ENCODE data around the gene OR13C2.

DNA sequence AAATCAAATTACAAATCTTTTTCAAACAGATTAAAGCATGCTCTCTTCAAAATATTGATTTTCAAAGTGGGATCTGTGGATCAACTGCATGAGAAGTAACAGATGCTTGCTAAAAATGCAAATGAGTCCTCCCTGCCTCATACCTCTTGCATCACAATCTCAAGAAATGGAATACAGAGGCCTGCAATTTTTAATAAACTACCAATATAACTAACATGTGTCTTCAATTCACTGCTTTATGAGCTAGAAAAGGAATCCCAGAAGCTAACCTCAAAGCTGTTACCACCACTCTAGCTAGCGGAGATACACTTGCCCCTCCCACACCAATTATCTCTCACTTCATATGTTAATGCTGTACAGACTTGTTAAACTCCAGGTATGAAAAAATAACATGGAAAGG is 15.8 kb downstream of the OR13C2 start:
- TF ChIP-seq, protein P1, sequence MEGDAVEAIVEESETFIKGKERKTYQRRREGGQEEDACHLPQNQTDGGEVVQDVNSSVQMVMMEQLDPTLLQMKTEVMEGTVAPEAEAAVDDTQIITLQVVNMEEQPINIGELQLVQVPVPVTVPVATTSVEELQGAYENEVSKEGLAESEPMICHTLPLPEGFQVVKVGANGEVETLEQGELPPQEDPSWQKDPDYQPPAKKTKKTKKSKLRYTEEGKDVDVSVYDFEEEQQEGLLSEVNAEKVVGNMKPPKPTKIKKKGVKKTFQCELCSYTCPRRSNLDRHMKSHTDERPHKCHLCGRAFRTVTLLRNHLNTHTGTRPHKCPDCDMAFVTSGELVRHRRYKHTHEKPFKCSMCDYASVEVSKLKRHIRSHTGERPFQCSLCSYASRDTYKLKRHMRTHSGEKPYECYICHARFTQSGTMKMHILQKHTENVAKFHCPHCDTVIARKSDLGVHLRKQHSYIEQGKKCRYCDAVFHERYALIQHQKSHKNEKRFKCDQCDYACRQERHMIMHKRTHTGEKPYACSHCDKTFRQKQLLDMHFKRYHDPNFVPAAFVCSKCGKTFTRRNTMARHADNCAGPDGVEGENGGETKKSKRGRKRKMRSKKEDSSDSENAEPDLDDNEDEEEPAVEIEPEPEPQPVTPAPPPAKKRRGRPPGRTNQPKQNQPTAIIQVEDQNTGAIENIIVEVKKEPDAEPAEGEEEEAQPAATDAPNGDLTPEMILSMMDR (IDR thresholded peaks at IDR 0.05) = no peak
- no peak for TF ChIP-seq POLR2A (IDR thresholded peaks at IDR 0.05)
